ENCODE measurements around the gene PYHIN1.
A peak's percentile ranks its signal among the peaks of the same experiment; 100 is the strongest.
"Not testable (repeated sequence)": the region's sequence is repeated elsewhere in the genome, so short reads cannot be mapped to it uniquely, and the experiment has no call there.

PYHIN1 gene

GRCh38 chr1:158979229-158979628 lies 47.9 kb downstream of the PYHIN1 start:
- no peak for DNase-seq (ENCODE audit: low spot score)

GRCh38 chr1:158983235-158983634 lies 51.9 kb downstream of the PYHIN1 start:
- DNase-seq (ENCODE audit: low spot score): no peak

GRCh38 chr1:158984386-158984785 lies 53.0 kb downstream of the PYHIN1 start:
- DNase-seq (ENCODE audit: low spot score): no peak

GRCh38 chr1:158989424-158989823 lies 58.1 kb downstream of the PYHIN1 start:
- DNase-seq (ENCODE audit: low spot score): no peak

DNA sequence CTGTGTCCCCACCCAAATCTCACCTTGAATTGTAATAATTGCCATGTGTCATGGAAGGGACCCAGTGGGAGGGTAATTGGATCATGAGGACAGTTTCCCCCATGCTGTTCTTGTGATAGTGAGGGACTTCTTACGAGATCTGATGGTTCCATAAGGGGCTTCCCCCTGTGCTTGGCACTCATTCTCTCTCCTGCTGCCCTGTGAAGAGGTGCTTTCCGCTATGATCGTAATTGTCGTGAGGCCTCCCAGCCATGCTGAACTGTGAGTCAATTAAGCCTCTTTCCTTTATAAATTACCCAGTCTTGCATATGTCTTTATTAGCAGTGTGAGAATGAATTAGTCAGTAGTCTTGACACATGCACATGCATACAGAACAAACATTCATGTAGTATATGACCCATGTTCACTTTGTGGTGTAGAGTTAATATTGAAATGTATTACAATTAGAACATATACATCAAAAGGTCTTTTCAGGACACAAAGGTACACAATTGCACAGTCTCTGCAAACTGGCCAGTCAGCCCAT lies 61.5 kb downstream of the PYHIN1 start:
- no peak for DNase-seq (ENCODE audit: low spot score)

DNA sequence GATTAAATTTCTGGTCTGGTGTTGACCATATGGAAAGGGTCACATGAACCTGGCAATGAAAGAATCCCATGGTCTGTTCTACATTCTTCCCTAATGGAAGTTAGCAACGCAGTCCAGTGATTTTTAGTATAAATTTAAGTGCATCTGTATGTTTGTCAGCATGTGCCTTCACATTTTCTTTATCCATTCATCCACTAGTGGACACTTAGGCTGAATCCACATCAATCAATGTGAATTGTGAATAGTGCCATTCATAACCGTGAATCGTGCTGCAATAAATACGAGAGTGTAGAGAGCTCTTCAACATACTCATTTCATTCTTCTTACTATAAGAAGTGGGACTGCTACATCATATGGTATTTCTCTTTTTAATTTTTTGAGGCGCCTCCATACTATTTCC lies 65.6 kb downstream of the PYHIN1 start:
- no peak for DNase-seq (ENCODE audit: low spot score)

DNA sequence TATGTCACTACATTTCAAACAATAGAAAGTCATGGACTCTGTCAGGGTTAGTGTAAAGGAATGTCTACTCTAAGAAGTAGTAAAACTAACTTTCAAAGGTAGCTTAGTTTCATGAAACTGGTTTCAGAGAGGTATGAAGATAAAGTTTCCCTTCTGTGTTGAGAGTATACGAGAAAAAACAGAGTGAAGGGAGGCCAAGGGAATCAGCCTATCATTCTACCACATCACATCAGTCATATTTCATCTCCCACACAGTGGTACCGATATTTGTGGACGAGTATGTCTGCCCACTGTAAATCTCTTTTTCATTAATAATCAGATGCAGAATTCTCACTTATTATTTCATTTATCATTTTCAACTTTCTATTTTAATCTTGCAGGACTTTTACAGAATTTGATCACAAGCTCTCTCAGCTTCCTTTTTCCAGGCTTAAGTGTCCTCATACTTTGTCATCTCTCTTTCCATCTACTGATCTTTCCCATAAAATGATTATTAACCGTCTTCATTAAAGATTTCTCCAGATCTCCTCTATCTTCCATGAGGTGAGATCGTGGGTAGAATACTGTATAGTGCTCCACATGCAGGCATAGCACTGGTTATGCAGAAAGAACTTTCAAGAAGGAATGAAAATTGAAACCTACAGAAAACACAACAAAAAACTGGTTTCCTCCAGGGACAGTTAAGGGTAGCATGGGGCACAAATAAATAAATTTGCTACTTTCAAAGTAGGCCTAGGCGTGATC lies 66.9 kb downstream of the PYHIN1 start:
- DNase-seq (ENCODE audit: low spot score): no peak

- DNase-seq (ENCODE audit: low spot score): no peak
Measured at GRCh38 chr1:158998781-158999161, 67.4 kb downstream of the PYHIN1 start.

GRCh38 chr1:158999316-159000069 lies 68.1 kb downstream of the PYHIN1 start:
- DNase-seq (ENCODE audit: low spot score): peak; percentile 84

DNA sequence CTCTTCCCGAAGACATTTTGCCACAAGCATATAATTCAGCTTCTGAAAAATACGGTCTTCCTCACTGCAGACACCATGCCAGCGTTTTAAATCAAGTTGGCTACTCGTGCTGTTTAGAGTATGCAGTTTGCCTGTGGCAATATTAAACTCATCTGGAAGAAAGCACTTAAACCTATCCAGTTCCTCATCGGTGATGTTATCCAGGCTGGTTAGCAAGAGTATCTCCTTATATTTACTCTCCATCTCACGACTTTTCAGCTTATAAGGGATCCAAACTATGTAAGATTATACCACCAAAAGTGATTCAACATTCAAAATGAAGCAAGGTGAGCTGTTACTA lies 68.7 kb downstream of the PYHIN1 start:
- no peak for DNase-seq (ENCODE audit: low spot score)

DNA sequence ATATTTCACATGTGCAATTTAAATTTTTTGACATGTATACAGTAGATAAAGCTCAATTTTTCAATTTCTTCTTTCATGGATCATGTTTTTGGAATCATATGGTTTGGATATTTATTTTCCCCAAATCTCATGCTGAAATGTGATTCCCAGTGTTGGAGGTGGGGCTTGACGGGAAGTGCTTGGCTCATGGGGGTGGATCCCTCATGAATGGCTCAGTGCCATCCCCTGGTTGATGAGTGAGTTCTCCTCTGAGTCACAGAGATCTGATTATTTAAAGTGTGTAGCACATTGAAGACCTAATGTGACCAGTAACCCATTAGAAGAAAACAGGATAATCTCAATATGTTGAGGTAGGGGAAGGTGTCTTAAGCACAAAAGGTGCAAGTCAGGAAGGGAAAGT lies 69.3 kb downstream of the PYHIN1 start:
- DNase-seq (ENCODE audit: low spot score): no peak

- no peak for DNase-seq (ENCODE audit: low spot score)
Measured at GRCh38 chr1:159005161-159005560, 73.8 kb downstream of the PYHIN1 start.

DNA sequence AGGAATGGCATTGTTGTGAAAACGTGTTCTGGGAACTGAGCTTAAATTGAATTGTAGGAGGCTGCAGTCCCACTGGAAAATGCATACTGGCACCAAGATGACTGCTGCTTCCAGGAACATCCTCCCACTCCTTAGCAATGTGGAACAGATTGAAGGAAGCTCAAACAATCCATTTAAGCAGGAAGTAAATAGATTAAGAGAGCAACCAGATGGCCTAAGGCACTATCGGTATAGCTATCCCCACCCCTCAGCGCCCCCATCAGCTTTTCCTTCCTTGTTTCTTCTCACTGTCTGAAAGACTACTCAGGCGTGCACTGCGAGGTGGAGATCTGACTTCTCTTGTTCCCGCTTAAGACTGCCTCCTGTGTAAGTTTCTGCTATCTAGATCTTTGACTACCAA lies 74.3 kb downstream of the PYHIN1 start:
- peak; percentile 55 for DNase-seq (ENCODE audit: low spot score)

- DNase-seq (ENCODE audit: low spot score): not testable (repeated sequence)
Measured at GRCh38 chr1:159006210-159006807, 75.0 kb downstream of the PYHIN1 start.

- no peak for DNase-seq (ENCODE audit: low spot score)
Measured at GRCh38 chr1:159007726-159008125, 76.4 kb downstream of the PYHIN1 start.

DNA sequence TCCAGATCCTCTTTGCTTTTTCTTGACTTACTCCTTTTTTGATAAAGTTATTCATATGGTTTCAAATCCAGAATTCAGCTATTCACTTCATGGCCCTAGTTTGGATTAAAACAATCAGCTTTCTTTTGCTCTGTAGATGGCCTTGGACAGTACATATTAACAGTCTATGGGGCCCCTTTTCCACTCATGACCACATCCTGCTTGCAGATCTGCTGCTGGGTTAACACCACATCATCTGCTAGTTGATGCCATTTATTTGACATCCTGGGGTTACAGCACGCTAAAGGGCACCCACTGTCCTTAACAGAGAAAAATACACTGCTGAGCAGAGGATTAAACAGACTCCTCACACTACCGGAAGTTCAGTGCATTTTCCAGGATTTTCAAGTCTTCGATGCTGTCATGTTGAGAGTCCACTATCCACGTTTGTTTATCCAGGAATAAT lies 77.4 kb downstream of the PYHIN1 start:
- no peak for DNase-seq (ENCODE audit: low spot score)

GRCh38 chr1:159009287-159009686 lies 77.9 kb downstream of the PYHIN1 start:
- DNase-seq (ENCODE audit: low spot score): no peak

- DNase-seq (ENCODE audit: low spot score): no peak
Measured at GRCh38 chr1:159009704-159010361, 78.5 kb downstream of the PYHIN1 start, which contains the start of gene IFI16. Gene IFI16 (plus strand): TSS chr1:159009907. CDS start chr1:159014681, 4,774 bp downstream.

GRCh38 chr1:159010391-159010790 lies 79.0 kb downstream of the PYHIN1 start:
- no peak for DNase-seq (ENCODE audit: low spot score)

GRCh38 chr1:159011001-159011400 lies 79.6 kb downstream of the PYHIN1 start:
- not testable (repeated sequence) for DNase-seq (ENCODE audit: low spot score)

GRCh38 chr1:159011751-159012150 lies 80.4 kb downstream of the PYHIN1 start:
- no peak for DNase-seq (ENCODE audit: low spot score)

GRCh38 chr1:159012495-159012894 lies 81.1 kb downstream of the PYHIN1 start:
- no peak for DNase-seq (ENCODE audit: low spot score)

Data from ecto neural progenitor cell (in vitro differentiated cells).